ENCODE data around the gene CDC25B.

Gene CDC25B

DNA sequence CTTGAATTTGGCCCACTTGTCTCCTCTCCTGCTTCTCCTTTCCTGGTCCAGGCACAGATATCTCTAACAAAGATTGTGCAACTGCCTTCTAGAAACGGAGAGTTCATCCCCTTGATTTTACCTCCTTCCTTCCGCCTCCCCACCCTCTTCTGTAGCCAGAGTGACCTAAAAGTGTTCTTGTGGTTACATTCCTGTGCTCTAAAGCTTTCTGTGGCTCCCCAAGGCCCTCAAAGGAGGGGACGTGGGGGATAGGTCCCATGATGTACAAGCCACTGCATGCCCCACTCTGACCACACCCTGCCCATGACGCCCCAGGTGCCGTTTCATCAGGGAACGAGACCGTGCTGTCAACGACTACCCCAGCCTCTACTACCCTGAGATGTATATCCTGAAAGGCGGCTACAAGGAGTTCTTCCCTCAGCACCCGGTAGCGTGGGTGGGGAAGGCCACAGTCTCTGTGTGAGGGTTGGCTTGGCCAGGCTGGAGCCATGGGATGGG lies 8.2 kb downstream of the CDC25B start:
- no peak for DNase-seq (ENCODE audit: low spot score)

DNA sequence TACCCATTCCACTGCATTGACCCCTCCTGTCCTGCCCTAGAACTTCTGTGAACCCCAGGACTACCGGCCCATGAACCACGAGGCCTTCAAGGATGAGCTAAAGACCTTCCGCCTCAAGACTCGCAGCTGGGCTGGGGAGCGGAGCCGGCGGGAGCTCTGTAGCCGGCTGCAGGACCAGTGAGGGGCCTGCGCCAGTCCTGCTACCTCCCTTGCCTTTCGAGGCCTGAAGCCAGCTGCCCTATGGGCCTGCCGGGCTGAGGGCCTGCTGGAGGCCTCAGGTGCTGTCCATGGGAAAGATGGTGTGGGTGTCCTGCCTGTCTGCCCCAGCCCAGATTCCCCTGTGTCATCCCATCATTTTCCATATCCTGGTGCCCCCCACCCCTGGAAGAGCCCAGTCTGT lies 8.7 kb downstream of the CDC25B start:
- no peak for DNase-seq (ENCODE audit: low spot score)

DNA sequence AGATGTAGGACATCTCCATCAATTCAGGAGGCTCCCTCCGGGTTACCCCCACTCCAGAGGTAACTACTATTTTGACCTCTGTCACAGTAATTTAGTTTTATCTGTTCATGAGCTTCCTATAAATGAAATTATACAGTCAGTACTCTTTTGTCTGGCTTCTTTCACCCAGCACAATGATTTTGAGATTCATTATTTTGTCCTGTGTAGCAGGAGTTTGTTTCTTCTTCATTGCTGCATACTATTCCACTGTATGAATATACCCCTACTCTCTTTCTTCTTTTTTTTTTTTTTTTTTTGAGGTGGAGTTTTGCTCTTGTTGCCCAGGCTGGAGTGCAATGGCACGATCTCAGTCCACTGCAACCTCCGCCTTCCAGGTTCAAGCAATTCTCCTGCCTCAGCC lies 12.4 kb downstream of the CDC25B start:
- DNase-seq (ENCODE audit: low spot score), result no peak

DNA sequence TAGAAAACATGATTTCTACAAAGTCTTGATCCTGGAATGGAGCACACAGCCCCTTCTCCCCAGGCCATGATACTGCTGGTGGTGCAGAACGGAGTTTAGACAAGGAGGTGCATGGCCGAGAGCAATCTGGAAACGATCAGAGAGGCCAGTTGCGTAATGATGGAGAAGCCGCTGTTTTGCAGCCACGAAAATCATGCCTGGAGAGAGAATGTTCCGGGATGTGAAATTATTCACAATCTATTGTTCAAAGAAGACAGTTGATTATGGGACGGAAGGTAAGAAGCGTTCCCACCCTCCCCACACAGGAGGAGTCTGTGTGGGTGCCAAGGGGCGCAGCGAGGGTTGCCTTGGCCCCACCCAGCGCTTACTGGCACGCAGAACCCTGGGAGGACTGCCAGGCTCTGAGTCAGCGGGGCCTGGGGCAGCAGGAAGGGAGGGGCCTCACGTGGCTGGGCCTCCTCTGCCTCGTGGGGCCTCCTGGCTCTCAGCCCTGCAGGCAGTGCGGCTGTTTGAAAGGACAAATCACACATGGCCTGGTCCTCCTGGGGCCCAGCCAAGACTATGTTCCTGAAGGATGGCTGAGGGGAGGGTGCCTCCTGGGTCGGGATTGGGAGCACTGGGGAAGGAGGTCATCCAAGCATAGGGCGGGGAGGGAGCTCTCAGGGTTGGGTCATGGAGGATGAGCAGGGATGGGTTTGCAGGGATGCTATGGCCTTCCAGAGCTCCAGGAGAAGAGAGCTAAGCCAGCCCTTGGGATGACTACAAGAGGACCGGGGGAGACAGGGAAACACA lies 15.6 kb downstream of the CDC25B start:
- no peak for DNase-seq (ENCODE audit: low spot score)

DNA sequence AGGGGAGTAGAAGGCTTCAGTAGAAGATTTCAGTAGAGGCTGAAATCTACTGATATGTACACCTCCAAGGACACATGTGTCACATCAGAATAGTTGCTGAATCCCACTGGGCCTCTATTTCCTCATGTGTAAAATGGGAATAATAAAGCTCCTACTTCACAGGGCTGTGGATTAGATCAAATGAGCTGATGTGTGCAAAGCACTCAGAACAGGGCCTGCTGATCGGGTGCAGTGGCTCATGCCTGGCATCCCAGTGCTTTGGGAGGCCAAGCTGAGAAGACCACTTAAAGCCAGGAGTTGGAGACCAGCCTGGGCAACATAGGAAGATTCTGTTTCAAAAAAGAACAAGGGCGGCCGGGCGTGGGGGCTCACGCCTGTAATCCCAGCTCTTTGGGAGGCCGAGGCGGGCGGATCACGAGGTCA lies 16.2 kb downstream of the CDC25B start:
- no peak for DNase-seq (ENCODE audit: low spot score)

DNA sequence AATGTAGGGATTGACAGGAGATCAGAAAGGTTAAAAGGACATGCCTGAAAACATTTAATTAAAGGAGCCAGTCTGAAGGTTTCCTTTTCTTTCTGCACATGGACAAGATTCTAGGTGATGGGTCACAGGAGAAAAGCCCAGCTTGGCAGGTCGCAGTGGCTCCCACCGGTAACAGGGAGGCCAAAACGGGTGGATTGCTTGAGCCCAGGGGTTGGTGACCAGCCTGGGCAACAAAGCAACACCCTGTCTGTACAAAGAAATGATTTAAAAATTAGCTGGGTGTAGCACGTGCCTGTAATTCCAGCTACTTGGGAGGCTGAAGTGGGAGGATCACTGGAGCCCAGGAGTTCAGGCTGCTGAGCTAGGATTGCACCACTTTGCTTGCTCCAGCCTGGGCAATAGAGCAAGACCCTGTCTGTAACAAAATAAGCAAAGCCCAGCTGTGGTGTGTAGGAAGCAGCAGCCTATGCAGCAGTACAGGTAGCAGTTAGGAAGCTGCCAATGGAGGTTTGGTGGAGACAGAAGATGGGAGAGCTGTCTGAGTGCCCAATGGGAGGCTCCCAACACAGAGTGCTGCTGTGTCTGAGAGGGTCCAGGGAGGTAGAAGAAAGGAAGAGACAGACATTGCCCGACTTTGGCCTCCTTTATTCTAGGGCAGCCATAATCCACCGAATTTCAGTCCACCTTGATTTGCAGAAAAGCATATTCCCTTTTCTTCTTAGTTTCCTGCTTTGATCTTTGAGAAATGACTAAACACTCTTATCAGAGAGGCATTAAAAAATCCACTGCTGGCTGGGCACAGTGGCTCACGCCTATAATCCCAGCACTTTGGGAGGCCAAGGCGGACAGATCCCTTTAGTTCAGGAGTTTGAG lies 17.1 kb downstream of the CDC25B start:
- DNase-seq (ENCODE audit: low spot score), result no peak

DNA sequence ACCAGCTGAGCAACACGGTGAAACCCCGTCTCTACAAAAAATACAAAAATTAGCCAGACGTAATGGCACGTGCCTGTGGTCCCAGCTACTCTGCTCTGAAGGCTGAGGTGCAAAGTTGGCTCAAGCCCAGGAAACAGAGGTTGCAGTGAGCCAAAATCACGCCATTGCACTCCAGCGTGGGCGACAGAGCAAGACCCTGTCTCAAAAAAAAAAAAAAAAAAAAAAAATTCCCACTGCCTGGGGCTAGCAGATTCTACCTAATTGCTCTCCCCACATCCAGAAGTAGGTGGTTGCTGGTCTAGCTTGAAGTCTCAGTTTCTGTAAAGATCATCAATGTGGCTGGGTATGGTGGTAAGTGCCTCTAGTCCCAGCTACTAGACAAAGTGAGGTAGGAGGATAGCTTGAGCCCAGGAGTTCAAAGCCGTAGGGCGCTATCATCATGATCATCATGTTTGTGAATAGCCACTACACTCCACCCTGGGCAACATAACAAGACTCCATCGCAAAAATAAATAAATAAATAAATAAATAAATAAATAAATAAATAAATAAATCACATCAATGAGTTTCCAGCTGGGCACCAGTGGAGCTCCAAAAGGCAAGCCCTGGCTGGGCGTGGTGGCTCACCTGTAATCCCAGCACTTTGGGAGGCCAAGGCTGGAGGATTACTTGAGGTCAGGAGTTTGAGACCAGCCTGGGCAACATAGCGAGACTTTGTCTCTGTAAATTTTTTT lies 17.9 kb downstream of the CDC25B start:
- DNase-seq (ENCODE audit: low spot score), result no peak

DNA sequence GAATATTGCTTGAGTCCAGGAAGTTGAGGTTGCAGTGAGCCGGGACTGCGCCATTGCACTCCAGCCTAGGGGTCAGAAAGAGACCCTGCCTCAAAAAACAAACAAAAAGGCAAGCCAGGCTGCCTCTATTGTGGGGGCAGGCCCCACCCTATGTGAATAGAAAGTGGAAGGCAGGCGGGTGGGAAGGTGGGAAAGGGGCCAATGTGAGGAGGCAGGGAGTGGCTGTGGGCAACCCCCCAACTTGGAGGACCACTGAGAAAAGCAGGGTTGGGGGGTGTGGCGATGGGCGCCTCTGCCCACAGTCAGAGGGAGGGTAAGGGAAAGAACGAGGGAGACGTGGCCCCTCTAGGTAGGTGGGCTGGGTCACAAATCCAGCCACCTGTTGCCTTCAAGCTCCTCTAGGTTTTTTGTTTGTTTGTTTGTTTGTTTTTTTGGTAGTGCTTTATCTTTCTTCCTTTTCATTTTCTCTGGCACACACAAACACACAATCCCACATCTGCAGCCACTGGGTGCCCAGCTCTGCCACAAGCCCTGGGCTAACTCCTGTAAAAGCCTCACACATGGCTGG lies 18.9 kb downstream of the CDC25B start:
- no peak for DNase-seq (ENCODE audit: low spot score)

DNA sequence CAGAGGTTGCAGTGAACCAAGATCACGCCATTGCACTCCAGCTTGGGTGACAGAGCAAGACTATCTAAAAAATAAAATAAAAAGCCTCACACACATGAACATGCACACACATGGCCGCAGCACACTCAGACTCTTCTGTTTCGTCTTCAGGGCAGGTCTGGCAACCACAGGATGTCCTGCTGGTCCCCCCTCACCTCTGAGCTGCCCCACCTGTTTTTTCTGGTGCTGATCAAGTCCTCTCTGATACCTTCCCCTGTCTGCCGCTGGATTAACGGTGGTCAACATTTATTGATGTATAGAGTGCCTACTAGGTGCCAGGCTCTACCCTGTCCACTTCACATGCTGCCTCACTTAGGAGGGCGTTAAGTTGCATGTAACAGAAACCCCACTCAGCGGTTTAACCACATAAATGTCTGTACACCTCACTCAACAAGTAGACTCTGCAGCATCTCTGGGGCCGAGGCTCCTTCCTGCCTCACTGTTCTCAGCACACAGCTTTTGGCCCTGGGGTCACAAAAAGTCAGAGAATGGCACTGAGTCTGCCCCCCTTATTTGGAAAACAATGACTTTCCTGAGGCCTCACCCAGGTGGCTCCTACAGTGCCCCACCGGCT lies 19.7 kb downstream of the CDC25B start:
- DNase-seq (ENCODE audit: low spot score), result no peak

DNA sequence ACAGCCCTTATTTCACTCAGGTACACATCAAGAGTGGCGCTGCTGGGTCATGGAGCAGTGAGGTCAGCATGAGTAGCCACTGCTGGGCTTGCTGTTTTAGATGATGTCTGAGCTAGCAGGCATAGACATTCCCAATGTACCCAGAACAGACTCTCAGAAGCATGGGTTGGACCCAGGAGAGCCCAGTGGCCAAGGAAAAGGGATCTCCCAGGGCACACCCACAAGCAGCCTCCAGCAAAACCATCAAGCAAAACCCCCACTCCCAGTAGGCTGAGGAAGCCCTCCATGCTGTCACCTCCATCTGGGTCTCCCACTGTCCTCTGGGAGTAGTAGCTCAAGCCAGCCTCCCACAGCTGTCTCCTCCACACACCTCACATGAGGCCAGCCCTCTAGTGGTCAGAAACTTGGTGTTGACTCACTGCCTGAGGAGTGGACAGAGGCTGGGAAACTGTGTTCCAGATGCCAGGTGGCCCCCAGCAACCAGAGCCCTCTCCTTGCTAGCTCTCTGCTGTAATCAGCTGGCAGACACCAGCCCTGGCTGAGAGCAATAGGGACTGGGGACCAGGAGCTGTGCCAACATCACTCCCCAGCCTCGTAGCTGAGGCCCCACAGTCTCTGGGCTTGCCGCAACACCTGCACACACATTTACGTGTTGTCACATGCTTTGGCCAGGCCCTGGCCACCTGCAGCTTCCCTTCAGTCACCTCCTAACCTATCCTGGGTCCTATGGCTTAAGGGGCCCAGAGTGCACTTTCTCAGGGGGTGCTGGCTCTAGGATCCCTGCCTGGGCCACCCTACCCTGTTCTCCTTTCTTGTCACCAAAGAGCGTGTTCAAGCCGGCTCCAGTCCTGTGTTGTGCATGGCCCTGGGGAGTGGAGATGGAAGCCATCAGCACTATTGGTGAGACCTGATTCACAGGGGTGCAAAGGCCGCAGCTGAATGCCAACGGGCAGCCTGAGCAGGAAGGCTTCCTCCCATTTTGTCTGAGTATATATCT lies 22.3 kb downstream of the CDC25B start:
- no peak for DNase-seq (ENCODE audit: low spot score)

DNA sequence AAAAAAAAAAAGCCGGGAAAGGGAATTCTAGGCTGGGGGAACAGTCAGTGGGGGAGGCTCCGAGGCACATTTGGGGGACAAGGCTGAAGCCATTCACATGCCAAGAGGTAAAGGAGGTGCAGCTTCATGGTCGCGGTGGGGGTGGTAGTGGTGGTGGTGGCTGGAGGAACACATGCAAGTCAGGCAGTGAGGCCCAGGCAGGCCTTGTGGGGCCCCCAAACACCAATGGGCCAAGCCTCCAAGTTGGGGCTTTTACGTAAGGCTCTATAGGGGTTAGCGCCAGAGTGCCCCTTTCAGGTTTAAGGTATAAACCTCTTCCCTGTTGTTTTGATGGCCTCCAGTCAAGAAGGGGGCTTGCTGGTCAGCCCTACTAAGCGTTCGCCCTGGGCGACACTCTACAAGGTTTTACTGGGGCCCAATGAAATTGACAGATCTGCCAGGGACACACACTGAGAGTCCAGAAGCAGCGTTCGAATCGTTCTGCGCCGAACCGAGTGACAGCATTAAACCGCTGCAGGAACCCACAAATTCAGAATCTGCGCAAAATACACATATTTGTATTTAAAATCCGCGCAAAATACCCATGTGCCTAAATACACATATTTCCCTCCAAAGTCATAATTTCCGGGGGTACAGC lies 23.4 kb downstream of the CDC25B start:
- DNase-seq (ENCODE audit: low spot score), result no peak

DNA sequence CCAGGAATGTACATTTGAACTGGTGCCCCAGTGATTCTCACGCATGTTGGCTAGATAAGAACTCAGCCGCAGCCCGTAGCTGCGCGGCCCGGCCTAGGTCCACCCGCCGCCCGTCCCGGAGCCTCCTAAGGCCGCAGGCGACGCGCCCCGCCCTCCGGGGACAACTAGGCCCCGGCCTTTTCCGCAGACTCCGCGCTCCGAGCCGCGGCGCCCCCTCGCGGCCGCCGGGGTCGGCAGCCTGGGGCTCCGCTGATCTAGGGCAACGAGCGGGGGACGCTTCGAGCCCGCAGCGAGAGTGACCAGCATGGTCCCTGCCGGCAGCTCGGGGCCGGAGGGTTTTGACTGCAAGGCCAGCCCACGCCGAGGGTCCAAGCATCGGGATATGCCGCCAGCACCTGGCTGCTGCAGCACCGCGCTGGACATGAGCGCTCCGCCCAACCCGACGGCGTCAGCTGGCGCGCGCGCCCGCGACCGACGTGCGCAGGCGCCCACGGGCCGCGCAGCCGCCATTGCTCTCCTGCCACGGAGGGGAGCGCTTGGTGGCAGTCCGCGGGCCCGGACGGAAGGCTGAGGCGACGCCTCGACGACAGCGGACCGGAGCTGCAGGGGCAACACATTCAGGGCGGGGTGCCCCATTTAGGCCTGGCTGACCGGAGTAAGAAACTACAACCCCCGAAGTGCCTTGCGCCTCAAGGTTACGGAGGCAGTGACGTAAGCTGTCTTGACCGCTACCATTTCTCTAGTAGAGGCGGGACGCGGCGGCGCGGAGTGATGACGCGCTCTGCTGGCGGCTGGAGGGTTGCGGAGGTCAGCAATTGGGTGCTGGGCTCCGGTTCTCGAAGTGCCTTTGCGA lies 24.2 kb downstream of the CDC25B start, which contains the start of gene AP5S1:
AP5S1 (plus strand) TSS at position 500 of the 853 bp plus-strand sequence. CDS start 1,571 bp downstream, outside the sequence.
- peak; percentile 88 for DNase-seq (ENCODE audit: low spot score)

DNA sequence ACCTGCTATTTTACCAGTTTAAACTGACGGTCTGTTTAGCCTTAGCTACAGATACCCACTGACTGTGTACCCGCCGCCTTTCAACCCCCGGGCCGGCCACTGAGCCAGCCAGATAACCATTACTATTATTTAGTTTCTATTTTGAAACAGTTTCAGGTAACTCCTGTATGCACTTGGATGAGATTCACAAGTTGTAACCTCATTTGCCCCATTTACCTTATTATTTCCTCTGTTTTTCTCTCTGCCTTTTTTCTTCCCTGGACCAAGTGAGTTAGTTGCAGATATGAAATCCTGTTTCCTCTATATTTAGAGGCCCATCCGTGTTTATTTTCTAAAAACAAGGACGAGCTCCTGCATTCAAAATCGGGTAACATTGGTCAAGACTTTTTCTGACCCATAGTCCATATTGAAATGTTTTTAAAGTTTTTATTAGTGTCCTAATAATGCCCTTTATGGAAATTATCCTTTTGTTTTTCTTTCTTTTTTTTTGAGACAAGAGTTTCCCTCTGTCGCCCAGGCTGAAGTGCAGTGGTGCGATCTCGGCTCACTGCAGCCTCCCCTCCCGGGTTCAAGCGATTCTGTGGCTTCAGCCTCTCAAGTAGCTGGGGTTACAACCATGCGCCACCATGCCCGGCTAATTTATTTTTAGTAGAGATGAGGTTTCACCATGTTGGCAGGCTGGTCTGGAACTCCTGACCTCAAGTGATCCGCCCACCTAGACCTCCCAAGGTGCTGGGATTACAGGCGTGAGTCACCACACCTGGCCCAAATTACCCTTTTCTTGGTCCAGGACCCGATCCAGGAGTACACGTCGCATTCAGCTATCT lies 25.0 kb downstream of the CDC25B start:
- no peak for DNase-seq (ENCODE audit: low spot score)

DNA sequence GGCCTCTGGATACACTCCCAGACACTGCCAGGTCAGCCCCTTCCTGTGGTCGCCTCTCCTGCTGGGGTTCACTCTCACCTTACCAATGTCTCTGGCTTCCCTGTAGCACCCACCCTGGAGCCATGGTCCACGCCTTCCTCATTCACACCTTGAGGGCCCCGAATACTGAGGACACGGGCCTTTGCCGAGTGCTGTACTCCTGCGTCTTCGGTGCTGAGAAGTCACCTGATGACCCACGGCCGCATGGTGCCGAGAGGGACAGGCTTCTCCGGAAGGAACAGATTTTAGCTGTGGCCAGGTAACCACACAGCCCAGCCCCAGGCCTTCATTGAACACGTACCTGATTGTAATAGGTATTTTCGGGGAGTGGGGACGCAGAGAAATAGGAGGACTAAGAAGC lies 25.9 kb downstream of the CDC25B start:
- DNase-seq (ENCODE audit: low spot score), result no peak

DNA sequence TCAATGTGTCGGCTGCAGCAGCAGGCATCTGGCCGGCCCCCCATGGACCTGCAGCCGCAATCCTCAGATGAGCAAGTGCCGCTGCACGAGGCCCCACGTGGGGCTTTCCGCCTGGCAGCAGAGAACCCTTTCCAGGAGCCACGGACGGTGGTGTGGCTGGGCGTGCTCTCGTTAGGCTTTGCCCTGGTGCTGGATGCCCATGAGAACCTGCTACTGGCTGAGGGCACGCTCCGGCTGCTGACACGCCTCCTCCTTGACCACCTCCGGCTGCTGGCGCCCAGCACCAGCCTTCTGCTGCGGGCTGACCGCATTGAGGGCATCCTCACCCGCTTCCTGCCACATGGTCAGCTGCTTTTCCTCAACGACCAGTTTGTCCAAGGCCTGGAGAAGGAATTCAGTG lies 27.8 kb downstream of the CDC25B start:
- DNase-seq (ENCODE audit: low spot score), result no peak

DNA sequence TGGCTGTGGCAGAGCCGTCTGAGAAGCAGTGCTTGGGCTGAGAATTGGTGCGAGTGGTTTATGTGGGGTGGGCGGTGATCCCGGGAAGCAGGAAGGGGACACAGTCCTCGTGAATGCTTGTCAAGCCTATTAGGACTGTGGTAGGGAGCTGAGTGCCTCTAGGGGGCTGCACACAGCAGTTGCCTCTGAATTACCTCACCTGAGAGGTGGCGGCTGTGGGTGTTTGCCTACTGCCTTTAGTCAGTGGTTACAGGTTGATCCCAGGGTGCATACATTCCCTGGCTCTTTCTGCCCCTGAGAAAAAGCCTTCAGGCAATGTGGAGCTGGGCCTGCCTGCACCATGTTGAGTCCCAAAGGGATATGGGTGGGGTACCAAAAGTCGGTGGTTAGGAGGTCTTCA lies 29.4 kb downstream of the CDC25B start:
- no peak for DNase-seq (ENCODE audit: low spot score)

DNA sequence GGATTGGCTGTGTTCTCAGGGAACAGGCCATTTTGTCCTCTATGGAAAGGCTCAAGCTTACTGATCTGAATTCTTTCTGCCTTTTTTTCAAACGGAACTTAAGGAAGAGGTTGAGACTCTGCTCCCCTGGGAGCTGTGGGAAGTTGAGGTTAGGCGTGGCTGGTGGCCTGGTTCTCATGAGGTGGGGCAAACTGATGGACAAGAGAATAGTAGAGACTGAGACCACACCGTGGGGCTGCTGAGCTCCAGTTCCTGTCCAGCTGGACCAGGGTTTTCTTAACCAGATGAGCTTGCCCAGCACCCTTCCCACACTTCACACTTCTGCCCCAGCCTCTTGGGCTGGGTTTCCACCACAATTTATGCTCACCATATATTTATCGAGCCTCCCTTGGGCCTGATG lies 30.3 kb downstream of the CDC25B start:
- DNase-seq (ENCODE audit: low spot score), result no peak

DNA sequence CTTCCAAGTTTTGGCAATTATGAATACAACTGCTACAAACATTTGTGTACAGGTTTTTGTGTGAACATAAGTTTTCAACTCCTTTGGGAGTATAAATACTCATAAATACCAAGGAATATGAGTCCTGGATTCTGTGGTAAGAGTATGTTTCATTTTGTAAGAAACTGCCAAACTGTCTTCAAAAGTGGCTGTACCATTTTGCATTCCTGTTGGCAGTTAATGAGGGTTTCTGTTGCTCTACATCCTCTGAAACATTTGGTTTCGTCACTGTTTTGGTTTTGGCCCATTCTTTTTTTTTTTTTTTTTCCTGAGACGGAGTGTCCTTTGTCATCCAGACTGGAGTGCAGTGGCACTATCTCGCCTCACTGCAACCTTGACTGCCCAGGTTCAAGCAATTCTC lies 32.7 kb downstream of the CDC25B start:
- DNase-seq (ENCODE audit: low spot score), result no peak
